Large intestine (tissue), 3 donors: ENCODE data around the gene EEPD1. TPM values are rescaled to one million over a fixed set of nuclear protein-coding genes. Genes with fewer than 3 reads are reported as not detected.

ENCODE experiments used
- DNase-seq, 2 donors: peaks; one replicate each; pipeline versions ENCODE4 v3.0.0 to v3.0.0-alpha.2; 2013
- H3K27ac ChIP-seq: one replicate; pipeline ENCODE4 v1.5.1; 2013; ENCODE audit warnings: low read length
- H3K27me3 ChIP-seq: 2 replicates; pipeline ENCODE4 v1.6.1; 2013; ENCODE audit warnings: low read length; ENCODE audit not compliant: control insufficient read depth, insufficient read depth
- H3K36me3 ChIP-seq: 2 replicates; pipeline ENCODE4 v1.6.1; 2013; ENCODE audit warnings: low read length; ENCODE audit not compliant: control insufficient read depth, insufficient read depth
- H3K4me1 ChIP-seq: one replicate; pipeline ENCODE4 v1.6.1; 2013; ENCODE audit warnings: low read length; ENCODE audit not compliant: control insufficient read depth, insufficient read depth
- H3K4me3 ChIP-seq: one replicate; pipeline ENCODE4 v1.5.1; 2013; ENCODE audit warnings: low read length
- H3K9me3 ChIP-seq: one replicate; pipeline ENCODE4 v1.6.1; 2013; ENCODE audit warnings: mild to moderate bottlenecking, low read depth, low read length, moderate library complexity; ENCODE audit not compliant: control insufficient read depth
- WGBS: methylation state at CpG from one replicate; pipeline ENCODE4 v1.1.5; 2013; ENCODE audit warnings: low lambda C conversion rate; ENCODE audit not compliant: insufficient coverage; 5-methylcytosine and 5-hydroxymethylcytosine counted together
- polyA plus RNA-seq: library from polyadenylated mRNA; unstranded; fragments of 120-200 nt; gene quantifications from one replicate; pipeline ENCODE4 v1.2.1, GENCODE V29; 2013

The EEPD1 gene
- polyA plus RNA-seq, 1 donor = 8.4 TPM

DNA sequence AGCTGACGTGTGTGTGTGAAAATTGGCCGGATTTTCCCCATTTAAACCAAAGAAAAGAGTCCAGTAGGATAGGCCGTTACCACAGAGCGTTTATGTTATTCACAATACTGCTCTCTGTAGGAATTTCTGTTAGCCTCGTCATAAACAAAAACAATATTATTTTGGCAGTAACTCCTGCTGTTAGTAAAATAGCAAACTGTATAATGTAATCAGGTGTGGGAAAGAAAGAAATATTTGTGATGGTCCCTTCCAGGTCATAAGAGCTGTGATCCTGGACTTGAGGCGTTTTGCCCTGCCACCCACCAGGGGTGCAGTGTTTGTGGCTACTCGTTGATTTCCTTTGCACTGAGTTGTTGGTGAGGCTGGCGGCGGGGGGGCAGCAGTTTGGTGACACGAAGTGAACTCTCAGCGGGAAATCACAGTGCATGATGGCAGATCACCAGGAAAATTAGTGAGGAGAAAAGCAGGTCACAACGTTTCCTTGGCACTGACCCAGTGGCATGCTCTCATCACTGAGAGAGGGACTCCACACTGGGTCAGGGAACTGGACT is 2.8 kb downstream of the EEPD1 start:
- H3K27ac ChIP-seq = no peak overlapping the region

GRCh38 chr7:36157527-36158320 is 4.7 kb downstream of the EEPD1 start:
- DNase-seq = peak; percentile 37 to 69
- no peaks in the 10 kb centered on the region for H3K36me3 ChIP-seq
- WGBS = no CpG with 5 or more reads among the region's 9 CpGs
- peak overlapping the region; percentile 42 for H3K27ac ChIP-seq
- no peaks in the 10 kb centered on the region for H3K27me3 ChIP-seq
- H3K9me3 ChIP-seq = peaks cover 7% of the 10 kb centered on the region
- peaks cover 35% of the 10 kb centered on the region for H3K4me1 ChIP-seq
- no peak overlapping the region for H3K4me3 ChIP-seq

More for the DNA sequence above, 2.8 kb downstream of the EEPD1 start:
- DNase-seq = no peak
- peaks cover 7% of the 10 kb centered on the region for H3K9me3 ChIP-seq
- 80% methylated on average over 3 of the region's 12 CpGs for WGBS
- H3K4me3 ChIP-seq = peak overlapping the region; percentile 8
- no peaks in the 10 kb centered on the region for H3K27me3 ChIP-seq
- peaks cover 40% of the 10 kb centered on the region for H3K4me1 ChIP-seq
- H3K36me3 ChIP-seq = no peaks in the 10 kb centered on the region

DNA sequence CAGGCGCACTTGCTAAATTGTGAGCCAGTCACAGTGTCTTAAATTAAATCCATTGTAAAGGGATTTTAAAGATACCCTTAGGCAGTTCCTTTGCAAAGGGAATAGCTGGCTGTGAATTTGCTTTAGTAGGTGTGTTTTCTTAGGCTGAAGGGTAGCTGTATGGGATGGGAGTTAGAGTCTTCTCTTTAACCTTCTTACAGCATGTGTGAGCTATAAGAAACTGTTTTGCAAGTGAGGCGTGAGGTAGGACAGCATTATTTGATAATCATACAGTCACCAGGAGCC is 5.2 kb downstream of the EEPD1 start:
- DNase-seq = no peak
- Histone ChIP-seq H3K4me3 (no peak overlapping the region), H3K9me3 (peaks cover 7% of the 10 kb centered on the region), H3K36me3 (no peaks in the 10 kb centered on the region), H3K27me3 (no peaks in the 10 kb centered on the region), H3K27ac (peak overlapping the region; percentile 42), H3K4me1 (peaks cover 35% of the 10 kb centered on the region)
- WGBS = no CpG with 5 or more reads among the region's 2 CpGs

DNA sequence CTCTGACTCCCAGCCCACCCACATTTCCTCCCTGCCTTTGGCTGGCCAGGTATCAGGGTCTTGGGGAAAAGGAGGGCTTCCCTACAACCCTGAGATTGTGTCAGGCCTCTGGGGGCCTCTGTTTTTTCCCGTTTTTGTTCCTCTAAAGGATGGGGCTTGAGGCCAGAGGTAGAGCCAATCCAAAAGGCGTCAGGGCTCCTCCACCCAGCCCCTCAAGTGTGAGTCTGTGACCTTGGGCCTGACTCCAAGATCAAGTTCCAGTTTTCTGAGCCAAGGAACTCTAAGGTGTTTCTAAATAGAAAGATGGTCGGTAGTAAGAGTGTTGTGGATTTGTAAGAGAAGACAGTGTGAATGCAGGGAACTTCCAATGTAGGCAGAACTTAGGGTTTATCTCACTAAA is 6.6 kb downstream of the EEPD1 start:
- H3K4me1 ChIP-seq = peaks cover 25% of the 10 kb centered on the region
- no peaks in the 10 kb centered on the region for H3K36me3 ChIP-seq
- peaks cover 1% of the 10 kb centered on the region for H3K9me3 ChIP-seq
- no peak for DNase-seq
- WGBS = no CpG with 5 or more reads among the region's 3 CpGs
- H3K27ac ChIP-seq = no peak overlapping the region
- H3K27me3 ChIP-seq = no peaks in the 10 kb centered on the region
- H3K4me3 ChIP-seq = no peak overlapping the region

DNA sequence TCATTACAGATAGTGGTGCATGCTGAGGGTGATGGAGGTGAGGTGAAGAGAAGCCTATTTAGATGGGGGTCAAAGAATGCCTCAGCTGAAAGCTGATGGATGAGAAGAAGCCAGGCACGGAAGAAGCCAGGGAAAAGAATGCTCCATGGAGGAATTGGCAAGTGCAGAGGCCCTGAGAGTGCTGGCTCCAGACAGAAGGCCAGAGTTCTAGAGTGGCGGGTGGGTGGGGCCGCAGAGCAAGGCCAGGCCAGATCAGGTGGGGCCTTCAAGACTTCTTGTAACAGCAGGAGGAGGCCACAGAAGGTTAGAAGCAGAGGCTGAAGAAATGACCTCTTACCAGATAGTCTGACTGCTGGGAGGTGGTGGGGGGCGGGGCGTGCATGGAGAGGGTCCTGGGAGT is 7.3 kb downstream of the EEPD1 start:
- H3K9me3 ChIP-seq = no peaks in the 10 kb centered on the region
- peaks cover 24% of the 10 kb centered on the region for H3K4me1 ChIP-seq
- H3K4me3 ChIP-seq = no peak overlapping the region
- no peaks in the 10 kb centered on the region for H3K36me3 ChIP-seq
- H3K27ac ChIP-seq = no peak overlapping the region
- no CpG with 5 or more reads among the region's 5 CpGs for WGBS
- DNase-seq = no peak
- no peaks in the 10 kb centered on the region for H3K27me3 ChIP-seq

DNA sequence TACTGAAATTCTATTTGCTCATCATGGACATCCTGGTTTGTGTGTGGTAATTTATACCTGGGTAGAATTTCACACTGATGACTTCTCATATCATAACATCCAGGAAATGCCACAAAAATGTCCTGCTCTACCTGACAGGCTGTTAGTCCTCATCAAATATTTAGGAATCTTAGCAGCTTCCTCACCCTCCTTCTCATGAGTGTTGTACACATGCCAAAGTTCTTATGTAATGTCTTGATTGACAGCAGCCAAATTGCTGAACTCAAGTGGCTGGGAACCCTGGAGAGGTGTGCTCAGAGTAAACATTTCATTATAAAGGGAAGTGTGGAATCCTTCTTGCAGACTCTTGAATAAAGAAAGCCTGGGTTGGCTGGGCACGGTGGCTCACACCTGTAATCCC is 8.9 kb downstream of the EEPD1 start:
- no CpG with 5 or more reads among the region's 1 CpG for WGBS
- no peaks in the 10 kb centered on the region for H3K36me3 ChIP-seq
- peaks cover 15% of the 10 kb centered on the region for H3K4me1 ChIP-seq
- H3K4me3 ChIP-seq = no peak overlapping the region
- no peak overlapping the region for H3K27ac ChIP-seq
- H3K9me3 ChIP-seq = no peaks in the 10 kb centered on the region
- no peak for DNase-seq
- H3K27me3 ChIP-seq = no peaks in the 10 kb centered on the region

DNA sequence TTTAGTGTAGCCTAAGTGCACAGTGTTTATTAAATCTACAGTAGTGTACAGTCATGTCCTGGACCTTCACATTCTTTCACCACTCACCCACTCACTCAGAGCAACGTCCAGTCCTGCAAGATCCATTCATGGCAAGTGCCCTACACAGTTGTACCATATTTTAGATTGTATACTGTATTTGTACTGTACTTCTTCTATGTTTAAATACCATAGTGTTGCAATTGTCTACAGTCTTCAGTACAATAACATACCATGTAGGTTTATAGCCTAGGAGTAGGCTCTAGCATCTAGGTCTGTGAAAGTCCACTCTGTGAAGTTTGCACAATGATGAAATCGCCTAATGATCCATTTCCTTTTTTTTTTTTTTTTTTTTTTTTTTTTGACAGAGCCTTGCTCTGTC is 12.0 kb downstream of the EEPD1 start:
- H3K27ac ChIP-seq = peak overlapping the region; percentile 26
- H3K4me1 ChIP-seq = no peaks in the 10 kb centered on the region
- H3K27me3 ChIP-seq = no peaks in the 10 kb centered on the region
- no peaks in the 10 kb centered on the region for H3K36me3 ChIP-seq
- H3K9me3 ChIP-seq = no peaks in the 10 kb centered on the region
- H3K4me3 ChIP-seq = no peak overlapping the region
- WGBS = no CpG with 5 or more reads among the region's 2 CpGs
- DNase-seq = peak; percentile 50 to 79

- H3K9me3 ChIP-seq = no peaks in the 10 kb centered on the region
- no peak overlapping the region for H3K27ac ChIP-seq
- no peaks in the 10 kb centered on the region for H3K36me3 ChIP-seq
- no peaks in the 10 kb centered on the region for H3K4me1 ChIP-seq
- H3K27me3 ChIP-seq = no peaks in the 10 kb centered on the region
- DNase-seq = no peak
- WGBS = 80% methylated on average over 1 of the region's 4 CpGs
- H3K4me3 ChIP-seq = no peak overlapping the region
These were observed 12.7 kb downstream of the EEPD1 start for GRCh38 chr7:36165802-36166201.

- Histone ChIP-seq H3K27me3 (no peaks in the 10 kb centered on the region), H3K9me3 (no peaks in the 10 kb centered on the region), H3K4me3 (no peak overlapping the region), H3K4me1 (no peaks in the 10 kb centered on the region), H3K36me3 (no peaks in the 10 kb centered on the region), H3K27ac (no peak overlapping the region)
- no peak for DNase-seq
- no CpG with 5 or more reads among the region's 12 CpGs for WGBS
These were observed 14.5 kb downstream of the EEPD1 start for GRCh38 chr7:36167403-36168050.

DNA sequence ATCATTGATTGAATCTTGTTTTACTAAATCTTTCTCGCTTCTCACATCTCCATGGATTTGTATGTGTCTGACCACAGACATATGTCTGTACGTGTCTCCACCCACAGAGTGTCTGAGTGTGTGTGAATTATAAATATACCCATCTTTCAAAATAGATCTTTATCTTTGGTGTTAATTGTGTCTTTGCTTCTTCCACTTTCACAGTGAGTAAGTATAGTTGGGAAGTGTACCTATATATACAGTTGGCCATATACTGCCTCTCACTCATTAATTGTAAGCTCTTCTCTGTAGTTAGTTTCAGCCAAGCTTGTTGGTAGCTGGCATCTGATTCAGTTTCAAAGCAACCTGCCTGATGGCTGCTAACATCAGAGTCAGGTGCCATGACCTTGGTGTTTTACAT is 18.4 kb downstream of the EEPD1 start:
- Histone ChIP-seq H3K27me3 (no peaks in the 10 kb centered on the region), H3K9me3 (no peaks in the 10 kb centered on the region), H3K4me3 (no peak overlapping the region), H3K27ac (no peak overlapping the region), H3K36me3 (no peaks in the 10 kb centered on the region), H3K4me1 (no peaks in the 10 kb centered on the region)
- WGBS = no CpG with 5 or more reads among the region's 2 CpGs
- DNase-seq = no peak
